Neural crest cell (in vitro differentiated cells): Measurements from ENCODE around the gene HDAC3. TPM values are rescaled to one million over a fixed set of nuclear protein-coding genes. Genes with fewer than 3 reads are reported as not detected.

Experiments
- DNase-seq: peaks from one replicate; pipeline ENCODE4 v3.0.0; 2021; ENCODE audit warnings: low read depth, mixed read lengths, low spot score
- H3K27ac Mint-ChIP-seq: one replicate; pipeline ENCODE4 v1.8.0; 2021; ENCODE audit warnings: mild to moderate bottlenecking, mixed read lengths; ENCODE audit not compliant: unreplicated experiment
- H3K27me3 Mint-ChIP-seq: 2 replicates; pipeline ENCODE4 v1.8.0; 2021; ENCODE audit warnings: low read depth, mild to moderate bottlenecking, mixed read lengths
- H3K36me3 Mint-ChIP-seq: 2 replicates; pipeline ENCODE4 v1.8.0; 2021; ENCODE audit warnings: low read depth, mild to moderate bottlenecking, mixed read lengths
- H3K4me1 Mint-ChIP-seq: 2 replicates; pipeline ENCODE4 v1.8.0; 2021; ENCODE audit warnings: mixed read lengths
- H3K4me3 Mint-ChIP-seq: one replicate; pipeline ENCODE4 v1.8.0; 2021; ENCODE audit warnings: mild to moderate bottlenecking, mixed read lengths
- H3K9me3 Mint-ChIP-seq: 2 replicates; pipeline ENCODE4 v1.8.0; 2021; ENCODE audit warnings: mixed read lengths
- CTCF ChIP-seq: fragments of 200-600 bp; sonication (generic); conservative IDR thresholded peaks from 2 replicates; pipeline ENCODE4 v1.5.0; 2021; ENCODE audit warnings: antibody characterized with exemption, mild to moderate bottlenecking
- total RNA-seq: library from RNA; stranded (reverse); gene quantifications from 2 replicates; pipeline ENCODE4 v1.2.1, GENCODE V29; 2021

Gene HDAC3
- total RNA-seq, 1 donor from 2014 or later, result 114 TPM

- H3K27me3 Mint-ChIP-seq, result no peaks in the 10 kb centered on the region
- H3K4me3 Mint-ChIP-seq, result no peak overlapping the region
- no peak overlapping the region for H3K27ac Mint-ChIP-seq
- no peak for DNase-seq
- H3K9me3 Mint-ChIP-seq, result no peaks in the 10 kb centered on the region
- peaks cover 17% of the 10 kb centered on the region for H3K36me3 Mint-ChIP-seq
- no peak for TF ChIP-seq CTCF
- peaks cover under 1% of the 10 kb centered on the region for H3K4me1 Mint-ChIP-seq
Measured at GRCh38 chr5:141657404-141657803, 20.8 kb upstream of the HDAC3 start.

GRCh38 chr5:141656396-141656795, 19.7 kb upstream of the HDAC3 start:
- H3K27me3 Mint-ChIP-seq, result no peaks in the 10 kb centered on the region
- TF ChIP-seq CTCF, result no peak
- DNase-seq, result no peak
- H3K4me1 Mint-ChIP-seq, result peaks cover 6% of the 10 kb centered on the region
- peaks cover 17% of the 10 kb centered on the region for H3K36me3 Mint-ChIP-seq
- H3K27ac Mint-ChIP-seq, result no peak overlapping the region
- no peak overlapping the region for H3K4me3 Mint-ChIP-seq
- no peaks in the 10 kb centered on the region for H3K9me3 Mint-ChIP-seq

GRCh38 chr5:141655020-141655419, 18.4 kb upstream of the HDAC3 start:
- no peak overlapping the region for H3K27ac Mint-ChIP-seq
- peaks cover 17% of the 10 kb centered on the region for H3K36me3 Mint-ChIP-seq
- no peak for TF ChIP-seq CTCF
- no peak overlapping the region for H3K4me3 Mint-ChIP-seq
- H3K9me3 Mint-ChIP-seq, result no peaks in the 10 kb centered on the region
- peaks cover 10% of the 10 kb centered on the region for H3K4me1 Mint-ChIP-seq
- H3K27me3 Mint-ChIP-seq, result no peaks in the 10 kb centered on the region
- no peak for DNase-seq

- Mint-ChIP-seq H3K27me3 (no peaks in the 10 kb centered on the region), H3K4me3 (no peak overlapping the region), H3K9me3 (no peaks in the 10 kb centered on the region), H3K27ac (no peak overlapping the region), H3K4me1 (peaks cover 10% of the 10 kb centered on the region), H3K36me3 (peaks cover 15% of the 10 kb centered on the region)
- no peak for TF ChIP-seq CTCF
- no peak for DNase-seq
Measured at GRCh38 chr5:141654298-141654697, 17.6 kb upstream of the HDAC3 start.

GRCh38 chr5:141651728-141652105, 15.1 kb upstream of the HDAC3 start:
- Mint-ChIP-seq H3K27ac (no peak overlapping the region), H3K27me3 (no peaks in the 10 kb centered on the region), H3K36me3 (peaks cover 6% of the 10 kb centered on the region), H3K4me3 (peak overlapping the region; percentile 96), H3K9me3 (no peaks in the 10 kb centered on the region), H3K4me1 (peaks cover 10% of the 10 kb centered on the region)
- no peak for DNase-seq
- no peak for TF ChIP-seq CTCF
